GM21360 (cell line): ENCODE measurements around the gene GSG1L.
"Not testable (repeated sequence)": the region's sequence is repeated elsewhere in the genome, so short reads cannot be mapped to it uniquely, and the experiment has no call there.

Source experiments
- ATAC-seq: cut with Tn5 transposase; IDR thresholded peaks from one replicate; pipeline ENCODE4 v1.9.1; 2021; ENCODE audit warnings: mild to moderate bottlenecking, moderate library complexity; ENCODE audit not compliant: unreplicated experiment

The GSG1L gene

GRCh38 chr16:27745348-27745747, 318.2 kb downstream of the GSG1L start:
- ATAC-seq: no peak

DNA sequence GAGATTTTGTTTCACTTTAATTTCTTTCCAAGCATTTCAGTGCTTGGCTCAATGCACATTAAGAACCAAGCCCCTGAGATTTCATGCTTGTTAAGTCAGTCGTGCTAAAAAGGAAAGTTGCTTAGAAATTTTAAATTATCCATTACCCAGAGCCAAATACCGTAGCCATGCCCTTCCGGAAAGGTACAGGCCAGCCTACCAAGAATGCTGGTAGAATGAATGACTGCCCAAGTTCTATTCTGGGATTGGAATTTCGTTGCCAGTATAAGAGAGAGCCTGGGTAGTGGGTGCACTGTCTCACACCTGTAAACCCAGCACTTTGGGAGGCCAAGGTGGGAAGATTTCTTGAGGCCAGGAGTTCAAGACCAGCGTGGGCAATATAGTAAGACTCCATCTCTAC, 319.6 kb downstream of the GSG1L start:
- no peak for ATAC-seq

GRCh38 chr16:27743001-27743400, 320.5 kb downstream of the GSG1L start:
- ATAC-seq: not testable (repeated sequence)

- no peak for ATAC-seq
Measured at GRCh38 chr16:27742333-27742732, 321.2 kb downstream of the GSG1L start.

GRCh38 chr16:27740496-27741201, 322.9 kb downstream of the GSG1L start:
- no peak for ATAC-seq

DNA sequence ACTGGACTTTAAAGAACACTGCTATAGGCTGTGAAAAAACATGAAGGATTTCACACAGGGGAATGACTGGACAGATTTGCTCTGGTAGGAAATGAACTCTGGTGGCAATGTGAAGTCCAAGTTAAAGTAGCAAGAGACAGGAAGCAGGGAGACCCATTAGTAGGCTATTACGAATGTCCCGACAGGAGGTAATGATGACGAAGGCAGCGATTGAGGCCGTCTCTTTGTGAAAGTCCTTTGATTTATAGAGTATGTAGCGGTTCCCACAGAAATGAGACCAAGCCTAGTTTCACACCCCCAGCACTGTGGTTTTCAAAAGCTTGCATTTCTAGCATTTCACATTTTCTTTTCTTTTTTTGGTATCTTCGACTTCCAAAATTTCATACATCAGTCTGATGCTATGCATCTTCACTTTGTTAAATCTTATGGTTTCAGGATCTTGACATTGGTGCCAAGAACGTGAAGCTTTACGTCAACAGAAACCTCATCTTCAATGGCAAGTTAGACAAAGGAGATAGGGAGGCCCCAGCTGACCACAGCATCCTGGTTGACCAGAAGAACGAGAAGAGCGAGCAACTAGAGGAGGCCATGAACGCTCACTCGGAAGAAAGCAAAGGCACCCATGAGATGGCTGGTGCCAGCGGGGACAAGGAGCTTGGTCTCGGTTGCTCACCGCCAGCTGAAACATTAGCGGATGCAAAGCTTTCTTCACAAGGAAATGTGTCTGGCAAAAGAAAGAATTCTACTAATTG, 323.7 kb downstream of the GSG1L start:
- no peak for ATAC-seq

DNA sequence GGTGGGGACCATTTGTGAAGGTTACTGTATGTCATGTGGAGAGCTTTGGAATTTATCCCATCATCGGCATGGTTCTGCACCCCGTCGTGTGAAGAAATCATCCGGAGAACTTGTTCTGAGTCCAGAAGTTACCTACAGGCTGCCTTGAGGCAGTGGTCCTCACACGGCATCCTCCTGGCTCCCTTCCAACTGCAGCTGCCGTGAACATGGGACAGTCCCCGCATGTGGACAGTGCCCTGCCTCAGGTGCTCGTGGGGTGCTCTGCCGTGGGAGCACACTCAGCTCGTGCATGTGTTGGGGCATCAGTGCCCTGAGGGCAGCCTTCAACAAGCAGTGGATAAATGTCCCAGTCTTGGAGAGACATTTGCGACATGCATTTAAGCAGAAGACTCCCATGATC, 324.9 kb downstream of the GSG1L start:
- no peak for ATAC-seq
